Measurements from ENCODE around the gene TCERG1L. TPM values are rescaled to one million over a fixed set of nuclear protein-coding genes. Genes with fewer than 3 reads are reported as not detected.

The TCERG1L gene
- polyA plus RNA-seq, 10 donors, result 0.09 to 2.1 (median 0.21) TPM

- DNase-seq, result no peak
Observed at GRCh38 chr10:131207584-131208532, 103.7 kb downstream of the TCERG1L start.

- DNase-seq, result no peak
Observed at GRCh38 chr10:131207176-131207575, 104.3 kb downstream of the TCERG1L start.

DNA sequence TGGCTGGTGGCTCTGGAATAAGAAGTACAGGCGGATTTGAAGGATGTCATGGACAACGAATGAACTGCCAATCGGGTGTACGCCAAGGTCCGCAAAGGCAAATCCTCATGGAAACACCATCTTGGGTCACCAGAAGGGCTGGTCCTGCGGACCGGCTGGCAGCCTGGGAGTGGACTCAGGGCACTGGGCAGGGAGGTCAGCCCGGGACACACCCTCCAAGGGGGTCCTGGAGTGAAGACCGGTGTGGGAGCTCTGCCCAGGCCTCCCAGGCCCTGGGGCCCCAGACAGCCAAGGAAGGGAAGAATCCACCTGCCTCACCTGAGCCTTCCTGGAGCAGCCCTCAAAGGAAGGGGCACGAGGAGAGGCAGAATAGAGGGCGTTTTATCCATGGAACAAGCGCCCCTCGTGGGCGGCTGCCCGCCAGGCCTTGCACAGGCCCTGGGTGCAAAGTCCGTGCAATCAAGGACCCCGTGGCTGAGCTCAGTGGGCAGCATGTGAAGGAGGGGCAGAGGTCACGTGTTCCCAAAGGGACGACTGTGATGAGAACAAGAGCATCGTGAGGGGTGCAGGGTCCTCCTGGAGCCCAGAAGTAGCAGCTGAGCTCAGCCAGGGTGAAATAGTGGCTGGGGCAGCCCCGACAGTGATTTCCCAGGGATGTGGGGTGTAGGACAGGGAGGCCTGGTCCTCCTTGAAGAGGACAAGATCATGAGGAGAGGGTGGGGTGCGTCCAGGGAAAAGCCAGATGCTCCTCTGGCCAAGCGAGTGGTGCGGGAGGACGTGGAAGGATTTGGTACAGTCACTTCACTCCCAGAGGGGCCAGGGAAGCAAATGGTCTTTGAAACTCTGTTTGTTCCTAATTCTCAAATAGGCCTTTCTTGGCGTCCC is 105.2 kb downstream of the TCERG1L start:
- no peak for DNase-seq

DNA sequence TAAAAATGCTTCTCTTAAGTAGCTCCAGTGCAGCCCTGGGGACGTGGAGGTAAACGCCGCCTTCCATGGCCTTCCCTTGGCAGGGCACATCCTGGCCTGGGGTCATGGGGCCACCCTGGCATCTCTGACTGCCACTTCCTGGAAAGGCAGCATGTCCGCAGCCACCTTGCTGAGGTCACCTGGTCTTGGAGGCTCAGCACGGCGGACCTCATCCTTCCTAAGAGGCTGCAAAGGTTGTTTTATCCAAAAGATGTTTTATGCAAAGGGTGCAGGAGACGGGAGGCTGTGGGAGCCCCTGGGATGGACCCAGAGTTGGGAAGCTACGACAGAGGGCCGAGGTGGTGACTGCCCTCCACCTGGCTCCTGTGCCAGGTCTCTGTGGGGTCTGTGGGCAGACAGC is 106.0 kb downstream of the TCERG1L start:
- DNase-seq, result no peak

DNA sequence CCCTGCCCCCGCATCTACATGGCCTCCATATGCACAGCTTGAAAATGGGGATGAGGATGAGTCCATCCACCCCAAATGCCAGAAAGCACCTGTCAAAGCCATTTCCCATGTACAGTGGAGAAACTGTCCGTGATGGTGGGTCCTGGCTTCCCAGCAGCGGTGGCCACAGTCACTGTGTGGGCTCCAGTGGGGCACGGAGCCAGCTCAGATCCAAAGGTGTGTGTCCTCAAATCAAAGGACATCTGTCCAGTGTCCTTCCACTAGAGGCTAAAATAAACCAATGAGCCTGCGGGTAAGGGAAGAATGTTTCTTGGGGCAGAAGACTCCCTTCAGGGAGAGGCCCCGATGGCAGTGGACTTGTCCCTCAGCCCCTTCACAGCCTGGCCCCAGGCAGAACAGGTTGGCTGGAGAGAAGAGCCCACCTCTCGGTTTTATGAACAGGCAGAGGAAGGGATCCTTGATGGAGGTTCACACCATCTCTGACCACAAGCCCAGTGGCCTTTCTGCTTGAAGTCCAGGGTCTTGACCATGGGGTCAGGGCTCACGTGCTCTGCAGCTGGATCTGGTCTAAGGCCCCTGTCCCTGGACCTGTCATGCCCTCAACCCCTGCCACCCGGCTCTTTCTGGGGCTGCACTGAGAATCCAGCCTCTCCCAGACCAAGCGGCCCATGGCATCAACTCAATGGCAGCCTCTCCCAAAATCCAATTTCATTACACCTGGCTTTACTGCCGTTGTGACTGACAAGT is 106.9 kb downstream of the TCERG1L start:
- DNase-seq, result no peak

GRCh38 chr10:131203456-131204357 is 107.8 kb downstream of the TCERG1L start:
- no peak for DNase-seq

- DNase-seq, result no peak
Observed at GRCh38 chr10:131202990-131203389, 108.5 kb downstream of the TCERG1L start.

DNA sequence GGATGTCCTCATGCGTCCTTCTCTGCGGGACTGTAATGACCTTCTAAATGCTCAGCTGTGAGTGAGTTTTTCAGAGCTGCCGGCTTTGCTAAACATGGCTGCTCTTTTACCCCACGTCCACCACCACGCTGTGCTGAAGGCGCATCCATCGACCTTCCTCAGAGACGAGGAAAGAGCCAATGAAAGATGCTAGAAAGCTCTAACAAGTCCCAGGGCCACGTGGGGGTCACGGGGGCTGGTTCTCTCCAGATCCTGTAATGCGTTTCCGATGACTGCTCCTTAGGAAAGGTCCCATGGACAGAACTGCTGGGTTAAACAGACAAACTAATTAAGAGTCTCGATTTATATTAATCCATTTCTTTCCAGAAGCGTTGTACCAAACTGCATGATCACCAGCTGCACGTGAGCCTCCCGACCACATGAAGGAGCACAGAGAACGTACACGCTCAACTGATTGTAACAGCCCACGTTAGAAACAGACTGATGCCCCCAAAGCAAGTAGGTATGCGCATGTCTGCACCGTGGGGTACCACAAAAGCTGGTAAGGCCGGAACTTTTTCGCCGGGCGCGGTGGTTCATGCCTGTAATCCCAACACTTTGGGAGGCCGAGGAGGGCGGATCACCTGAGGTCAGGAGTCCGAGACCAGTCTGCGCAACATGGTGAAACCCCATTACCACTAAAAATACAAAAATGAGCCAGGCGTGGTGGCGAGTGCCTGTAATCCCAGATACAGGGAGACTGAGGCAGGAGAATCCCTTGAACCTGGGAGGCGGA is 109.6 kb downstream of the TCERG1L start:
- DNase-seq, result no peak

DNA sequence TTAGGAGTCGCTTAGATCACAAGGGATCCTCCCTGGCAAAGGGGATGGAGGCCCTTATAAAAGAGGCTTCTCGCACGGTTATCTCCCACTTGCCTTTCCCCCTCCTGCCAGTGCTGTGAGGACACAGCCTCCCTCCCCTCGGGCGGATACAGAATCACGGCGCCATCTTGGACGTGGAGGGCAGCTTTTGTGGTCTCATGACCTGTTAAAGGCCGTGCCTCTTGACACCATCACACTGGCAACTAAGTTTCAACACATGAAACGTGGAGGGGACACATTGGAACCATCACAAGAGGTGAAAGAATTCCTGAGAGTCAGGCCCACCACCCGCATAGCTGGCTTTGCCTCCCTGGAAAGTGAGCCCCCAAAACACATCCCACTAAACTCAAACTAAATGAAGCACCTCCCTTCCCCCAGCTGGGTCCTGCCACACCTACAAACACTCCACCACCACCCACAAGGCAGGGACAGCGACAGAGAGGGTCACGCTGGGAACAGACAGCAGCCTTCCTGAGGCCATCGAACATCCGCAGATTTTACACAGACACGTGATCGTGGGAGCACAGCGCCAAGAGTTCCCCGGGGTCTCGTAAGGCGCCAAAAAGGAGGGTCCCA is 110.6 kb downstream of the TCERG1L start:
- DNase-seq, result no peak

- DNase-seq, result no peak
Observed at GRCh38 chr10:131199646-131200045, 111.9 kb downstream of the TCERG1L start.

GRCh38 chr10:131198843-131199242 is 112.7 kb downstream of the TCERG1L start:
- no peak for DNase-seq

DNA sequence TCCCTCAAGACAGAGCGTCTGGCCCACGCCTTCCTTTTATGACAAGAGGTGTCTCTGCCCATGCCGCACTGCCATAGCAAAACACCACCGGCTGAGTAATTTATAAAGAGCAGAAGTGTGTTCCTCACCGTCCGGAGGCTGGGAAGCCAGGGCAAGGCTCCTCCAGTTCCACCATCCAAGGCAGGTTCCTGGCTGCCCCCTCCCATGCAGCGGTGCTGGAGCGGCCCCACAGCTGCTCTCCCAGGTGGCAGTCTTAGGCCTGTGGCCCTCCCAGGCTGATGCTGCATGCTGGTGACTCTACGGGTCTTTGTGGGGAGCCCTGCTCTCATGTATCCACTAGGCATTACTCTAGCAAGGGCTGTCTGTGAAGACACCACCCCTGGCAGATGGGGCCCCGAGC is 113.1 kb downstream of the TCERG1L start:
- no peak for DNase-seq

- DNase-seq, result no peak
Observed at GRCh38 chr10:131196176-131196885, 115.2 kb downstream of the TCERG1L start.

DNA sequence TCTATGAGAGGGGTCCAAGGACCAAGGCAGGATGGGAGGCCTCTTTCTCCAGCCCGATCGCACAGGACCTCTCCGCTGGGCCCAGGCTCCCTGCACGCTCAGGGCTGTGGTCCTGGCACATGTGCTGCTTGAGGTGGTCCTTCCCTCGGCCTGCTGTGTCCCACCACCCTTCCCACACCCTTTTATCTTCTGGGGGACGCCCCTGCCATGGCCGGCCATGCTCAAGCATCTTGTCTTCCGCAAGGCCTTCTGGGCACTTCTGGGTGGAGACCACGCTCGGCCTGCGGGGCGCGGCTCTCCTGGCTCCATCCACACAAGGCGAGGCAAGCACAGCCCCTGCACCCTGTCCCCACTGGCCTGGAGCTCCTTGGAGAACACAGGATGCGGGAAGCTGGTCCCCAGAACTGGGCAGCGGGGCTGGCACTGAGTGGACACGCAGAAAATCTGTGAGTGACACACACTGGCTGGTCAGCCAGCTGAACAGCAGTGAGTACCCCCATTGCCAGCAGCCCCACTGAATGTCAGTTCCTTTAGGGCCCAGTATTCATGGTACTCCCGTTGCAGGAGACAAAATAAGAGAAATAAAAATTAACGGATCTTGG is 115.9 kb downstream of the TCERG1L start:
- no peak for DNase-seq

GRCh38 chr10:131195116-131195515 is 116.4 kb downstream of the TCERG1L start:
- DNase-seq, result no peak

DNA sequence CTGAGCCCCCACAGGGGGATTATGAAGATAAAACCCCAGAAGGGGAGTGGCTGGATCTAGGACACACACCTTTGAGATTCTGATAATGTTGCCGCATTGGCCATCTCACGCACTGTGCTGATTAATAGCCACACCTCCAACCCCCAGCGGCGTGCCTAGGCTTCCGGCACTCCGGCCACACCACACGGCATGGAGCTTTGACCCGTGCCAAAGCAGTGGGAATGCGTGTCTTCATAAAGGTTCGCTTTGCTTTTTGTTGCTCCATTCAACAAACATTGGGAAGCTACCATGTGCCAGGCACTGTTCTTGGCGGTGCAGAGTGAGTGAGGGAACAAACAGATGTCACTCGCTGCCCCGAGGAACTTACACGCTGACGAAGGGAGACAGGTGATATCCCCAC is 117.6 kb downstream of the TCERG1L start:
- no peak for DNase-seq

GRCh38 chr10:131188494-131188893 is 123.0 kb downstream of the TCERG1L start:
- no peak for DNase-seq

DNA sequence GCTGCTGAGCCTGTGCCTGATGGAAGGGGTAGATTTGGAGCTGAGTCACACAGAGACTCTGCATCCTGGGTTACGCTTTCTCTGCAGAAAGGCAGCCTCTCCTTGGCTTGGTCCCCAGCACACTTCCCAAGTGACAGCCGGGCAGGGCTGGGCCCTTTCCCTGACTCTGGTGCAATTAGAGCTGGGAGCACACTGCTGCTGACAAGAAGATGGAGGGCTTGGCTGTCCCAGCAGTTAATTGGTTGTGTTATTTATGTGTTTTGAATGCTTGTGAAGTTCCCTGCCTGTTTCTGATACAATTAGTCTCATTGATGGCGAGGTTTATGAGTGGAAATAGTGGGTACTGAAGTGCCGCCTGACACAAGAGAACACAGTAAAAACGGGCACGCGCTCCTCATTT is 123.6 kb downstream of the TCERG1L start:
- no peak for DNase-seq
